NCI-H2196 (cell line): ENCODE results near the gene FICD.
"Not testable (repeated sequence)": the region's sequence is repeated elsewhere in the genome, so short reads cannot be mapped to it uniquely, and the experiment has no call there.

Source experiments
- DNase-seq: peaks from one replicate; lab custom pipeline; 2025; ENCODE audit not compliant: unreplicated experiment; lab: John Stamatoyannopoulos, UW

The FICD gene

DNA sequence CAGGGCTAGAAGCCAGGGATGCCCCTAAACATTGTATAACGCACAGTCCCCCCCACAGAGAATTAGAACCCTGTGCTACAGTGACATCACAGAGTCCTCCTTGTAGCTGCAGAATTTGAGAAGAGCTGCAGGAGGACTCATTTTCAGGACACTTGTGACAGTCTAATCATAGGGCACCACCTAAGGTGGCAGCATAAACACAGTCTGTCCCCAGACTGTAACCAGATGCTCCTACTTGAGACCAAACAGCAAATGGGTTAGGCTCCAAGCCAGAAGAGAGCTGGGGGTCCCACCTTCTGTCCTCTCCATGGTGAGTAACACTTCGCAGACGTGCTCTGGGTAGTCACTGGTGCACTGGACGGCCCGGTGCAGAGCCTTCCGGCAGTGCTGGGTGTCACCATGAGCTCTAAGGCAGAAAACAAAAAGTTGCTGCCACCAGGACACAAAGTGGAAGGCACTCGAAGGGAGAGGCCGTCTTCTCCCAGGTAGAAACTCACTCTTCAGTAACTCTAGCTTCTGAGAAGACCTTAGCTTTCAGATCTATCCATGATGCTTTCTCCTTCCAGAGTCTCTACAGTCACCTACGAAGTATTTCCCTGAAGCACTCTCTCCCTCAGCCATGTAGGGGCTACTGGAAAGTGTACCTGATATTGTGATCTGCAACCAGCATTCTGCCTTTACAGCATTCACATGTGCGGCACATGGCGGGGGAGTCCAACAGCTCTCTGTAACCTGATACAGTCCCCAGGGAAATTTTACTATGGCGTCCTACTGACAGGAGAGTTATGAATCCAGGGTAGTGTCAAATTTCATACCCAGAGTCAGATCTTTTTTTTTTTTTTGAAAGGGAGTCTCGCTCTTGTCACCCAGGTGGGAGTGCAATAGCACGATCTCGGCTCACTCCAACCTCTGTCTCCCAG lies 17.1 kb downstream of the FICD start:
- no peak for DNase-seq

- no peak for DNase-seq
Observed at GRCh38 chr12:108538146-108538545, 23.1 kb downstream of the FICD start.

- DNase-seq: no peak
Observed at GRCh38 chr12:108538616-108539195, 23.6 kb downstream of the FICD start.

DNA sequence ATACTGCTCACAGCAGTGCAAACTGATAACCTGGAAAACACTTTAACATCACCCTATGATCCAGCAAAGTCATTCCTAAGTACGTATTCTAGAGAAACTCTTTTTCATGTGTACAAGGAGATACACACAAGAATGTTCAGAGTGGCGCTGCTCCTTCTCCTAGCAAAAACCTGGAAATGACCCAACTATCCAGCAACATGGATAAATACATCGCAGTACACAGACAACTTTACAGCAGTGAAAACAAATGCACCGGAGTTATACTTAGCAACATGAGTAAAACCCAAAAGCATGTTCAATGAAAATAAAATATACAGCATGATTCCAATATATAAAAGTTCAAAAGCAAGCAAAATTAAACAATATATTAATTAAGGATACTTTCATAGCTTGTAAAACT lies 27.2 kb downstream of the FICD start:
- no peak for DNase-seq

DNA sequence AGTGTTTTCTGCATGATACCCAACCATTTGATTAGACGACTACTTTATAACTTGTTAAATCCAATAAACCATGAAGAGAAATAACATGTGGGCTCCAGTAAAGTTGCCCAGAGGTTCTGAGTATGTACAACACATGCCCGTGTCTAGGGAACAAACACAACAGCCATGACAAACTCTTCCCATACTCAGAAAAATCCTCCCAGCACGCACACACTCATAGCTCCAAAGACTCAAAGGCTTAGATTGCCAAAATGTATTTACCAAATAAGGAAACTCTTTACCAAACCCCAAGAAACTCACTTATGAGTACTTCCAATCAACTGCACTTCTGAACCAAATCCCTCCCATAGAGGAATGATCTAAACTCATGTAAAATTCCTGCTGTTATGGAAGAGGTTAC lies 28.6 kb downstream of the FICD start:
- no peak for DNase-seq

GRCh38 chr12:108547686-108548085 lies 32.6 kb downstream of the FICD start:
- DNase-seq: no peak

DNA sequence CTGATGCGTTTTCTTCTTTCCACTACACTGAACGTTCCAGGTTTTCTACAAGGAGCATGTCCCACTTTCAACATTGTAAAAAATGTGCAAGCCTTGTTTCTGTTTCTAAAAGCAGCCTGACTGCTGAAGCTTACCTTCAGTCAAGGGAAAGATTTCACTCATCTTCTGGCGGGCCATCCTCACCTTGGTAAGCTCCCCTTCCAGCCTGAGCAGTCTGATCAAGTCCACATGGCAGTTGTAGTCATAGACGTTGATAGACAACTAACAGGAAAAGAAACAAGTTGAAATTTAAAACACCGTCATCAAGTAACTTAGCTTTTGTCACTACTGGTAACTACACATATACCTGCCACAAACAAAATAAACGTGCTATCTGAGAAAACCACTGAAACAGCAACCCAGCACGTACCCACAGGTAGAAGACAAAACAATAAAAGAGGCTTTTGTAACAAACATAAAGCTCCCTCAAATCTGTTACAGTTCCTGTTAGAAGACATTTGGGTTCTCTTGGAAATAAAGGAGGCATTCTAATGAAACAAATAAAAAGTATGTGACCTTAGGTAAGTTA lies 34.0 kb downstream of the FICD start:
- no peak for DNase-seq

DNA sequence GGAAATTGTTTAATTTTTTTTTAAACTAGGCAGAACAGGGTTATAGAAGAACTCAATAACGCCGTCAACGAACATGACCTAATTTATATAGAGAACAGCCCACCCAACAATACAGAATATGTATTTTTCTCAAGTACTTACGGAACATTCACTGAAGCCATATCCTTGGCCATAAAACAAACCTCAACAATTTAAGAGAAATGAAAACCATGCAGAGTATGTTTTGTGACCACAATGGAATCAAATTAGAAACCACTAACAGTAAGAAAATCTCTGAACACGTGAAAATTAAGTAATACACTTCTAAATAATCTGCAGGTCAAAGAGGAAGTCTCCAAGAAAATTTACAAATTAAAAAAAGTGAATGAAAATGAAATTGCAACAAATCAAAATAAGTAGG lies 36.5 kb downstream of the FICD start:
- no peak for DNase-seq

- no peak for DNase-seq
Observed at GRCh38 chr12:108553799-108554198, 38.7 kb downstream of the FICD start.

DNA sequence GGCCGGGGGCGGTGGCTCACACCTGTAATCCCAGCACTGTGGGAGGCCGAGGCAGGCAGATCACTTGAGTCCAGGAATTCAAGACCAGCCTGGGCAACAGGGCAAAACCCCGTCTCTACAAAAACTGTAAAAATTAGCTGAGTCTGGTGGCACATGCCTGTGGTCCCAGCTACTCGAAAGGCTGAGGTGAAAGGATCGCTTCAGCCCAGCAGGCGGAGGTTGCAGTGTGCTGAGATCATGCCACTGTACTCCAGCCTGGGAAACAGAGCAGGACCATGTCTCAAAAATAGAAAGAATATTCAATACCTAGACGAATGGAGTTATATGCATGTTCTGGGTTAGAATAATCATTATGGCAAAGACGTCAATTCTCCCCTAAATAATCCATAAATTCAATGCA lies 40.3 kb downstream of the FICD start:
- not testable (repeated sequence) for DNase-seq

DNA sequence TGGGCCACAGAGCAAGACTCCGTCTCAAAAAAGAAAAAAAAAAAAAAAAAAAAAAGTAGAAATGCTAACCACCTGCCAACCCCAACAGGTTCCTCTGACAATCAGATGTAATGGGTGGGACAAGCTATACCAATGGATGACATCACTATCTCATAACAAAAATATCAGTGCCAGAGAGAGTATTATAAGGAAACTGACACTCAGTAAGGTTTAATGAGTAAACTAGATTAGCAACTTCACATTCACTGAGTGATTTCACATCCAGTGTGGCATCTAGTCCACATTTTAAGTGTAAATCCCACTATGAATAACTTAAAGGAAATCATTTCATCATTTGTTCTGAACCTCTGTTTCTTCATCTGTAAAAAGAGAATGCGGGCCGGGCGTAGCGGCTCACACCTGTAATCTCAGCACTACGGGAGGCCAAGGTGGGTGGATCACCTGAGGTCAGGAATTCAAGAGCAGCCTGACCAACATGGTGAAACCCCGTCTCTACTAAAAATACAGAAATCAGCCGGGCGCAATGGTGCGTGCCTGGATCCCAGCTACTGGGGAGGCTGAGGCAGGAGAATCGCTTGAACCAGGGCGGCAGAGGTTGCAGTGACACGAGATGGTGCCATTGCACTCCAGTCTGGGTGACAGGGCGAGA lies 44.1 kb downstream of the FICD start:
- no peak for DNase-seq

GRCh38 chr12:108559748-108560147 lies 44.7 kb downstream of the FICD start:
- no peak for DNase-seq

GRCh38 chr12:108560321-108560721 lies 45.2 kb downstream of the FICD start:
- no peak for DNase-seq

DNA sequence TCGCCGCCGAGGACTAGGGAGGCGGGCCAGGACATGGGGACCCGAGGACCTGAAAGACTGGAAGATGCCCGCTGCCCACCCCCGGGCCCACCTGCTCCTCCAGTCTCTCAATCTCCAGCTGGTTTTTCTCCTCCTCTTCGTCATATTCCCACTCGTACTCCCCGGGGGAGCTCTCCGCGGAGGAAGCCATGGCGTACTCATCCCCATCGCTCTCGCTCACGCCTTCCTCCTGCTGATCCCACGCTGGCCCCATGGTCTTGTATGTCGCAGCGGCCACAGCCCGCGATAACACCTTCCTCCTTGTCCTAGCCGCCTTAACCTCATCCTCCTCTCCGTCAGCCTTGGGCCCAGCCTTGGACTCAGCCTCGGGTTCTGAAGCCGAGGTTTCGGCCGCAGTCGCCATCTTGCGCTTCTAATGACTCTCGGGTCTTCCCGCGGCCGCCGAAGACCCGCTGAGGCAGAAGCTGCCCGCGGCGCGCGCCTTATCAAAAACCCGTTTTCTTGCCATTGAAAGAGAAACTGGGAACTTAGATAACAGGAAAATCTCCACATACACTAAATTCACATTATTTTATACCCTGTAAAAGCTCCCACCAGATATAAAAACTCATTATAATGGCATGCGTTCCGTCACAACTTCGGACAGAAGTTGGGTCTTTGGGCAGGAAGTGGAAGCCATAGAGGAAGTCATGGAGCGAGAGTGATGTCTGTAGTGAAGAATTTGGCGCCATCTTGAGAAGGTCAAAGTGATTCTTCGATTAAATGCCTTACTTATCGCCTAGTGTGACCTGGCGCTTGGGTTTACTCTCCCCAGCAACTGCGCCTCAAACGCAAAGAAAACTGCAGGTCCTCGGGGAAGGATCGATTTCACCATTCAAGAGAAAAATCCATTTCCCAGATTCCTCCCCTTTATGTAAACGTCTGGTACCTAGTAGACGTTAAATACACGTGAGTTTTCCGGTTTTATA lies 46.0 kb downstream of the FICD start, which contains the start of gene SART3:
Gene SART3 (minus strand): TSS at position 422 of the 968 bp plus-strand sequence. CDS start 19 bp downstream, at position 403.
- peak; percentile 90 for DNase-seq

DNA sequence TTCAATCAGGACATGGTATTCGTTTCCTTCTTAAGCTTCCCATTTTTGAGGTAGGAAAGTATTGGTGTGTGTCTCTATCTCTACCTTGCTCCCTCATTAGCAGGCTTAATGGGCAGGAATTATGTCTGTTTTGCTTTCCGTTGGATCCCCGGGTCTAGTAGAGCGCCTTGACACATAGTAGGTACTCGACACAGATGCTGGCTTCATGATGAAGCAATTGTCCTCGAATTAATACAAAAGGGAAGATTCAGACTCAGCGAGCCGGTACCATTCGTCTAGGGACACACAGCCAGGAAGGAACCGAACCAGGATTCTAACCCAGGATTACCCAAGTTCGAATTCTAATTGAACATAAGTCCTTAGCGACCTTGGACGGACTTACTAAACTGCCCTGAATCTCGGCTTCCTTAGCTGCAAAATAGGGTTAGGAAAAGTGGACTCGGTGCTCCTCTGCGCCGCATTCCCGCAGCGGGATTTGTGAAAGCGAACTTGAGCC lies 46.8 kb downstream of the FICD start:
- no peak for DNase-seq

DNA sequence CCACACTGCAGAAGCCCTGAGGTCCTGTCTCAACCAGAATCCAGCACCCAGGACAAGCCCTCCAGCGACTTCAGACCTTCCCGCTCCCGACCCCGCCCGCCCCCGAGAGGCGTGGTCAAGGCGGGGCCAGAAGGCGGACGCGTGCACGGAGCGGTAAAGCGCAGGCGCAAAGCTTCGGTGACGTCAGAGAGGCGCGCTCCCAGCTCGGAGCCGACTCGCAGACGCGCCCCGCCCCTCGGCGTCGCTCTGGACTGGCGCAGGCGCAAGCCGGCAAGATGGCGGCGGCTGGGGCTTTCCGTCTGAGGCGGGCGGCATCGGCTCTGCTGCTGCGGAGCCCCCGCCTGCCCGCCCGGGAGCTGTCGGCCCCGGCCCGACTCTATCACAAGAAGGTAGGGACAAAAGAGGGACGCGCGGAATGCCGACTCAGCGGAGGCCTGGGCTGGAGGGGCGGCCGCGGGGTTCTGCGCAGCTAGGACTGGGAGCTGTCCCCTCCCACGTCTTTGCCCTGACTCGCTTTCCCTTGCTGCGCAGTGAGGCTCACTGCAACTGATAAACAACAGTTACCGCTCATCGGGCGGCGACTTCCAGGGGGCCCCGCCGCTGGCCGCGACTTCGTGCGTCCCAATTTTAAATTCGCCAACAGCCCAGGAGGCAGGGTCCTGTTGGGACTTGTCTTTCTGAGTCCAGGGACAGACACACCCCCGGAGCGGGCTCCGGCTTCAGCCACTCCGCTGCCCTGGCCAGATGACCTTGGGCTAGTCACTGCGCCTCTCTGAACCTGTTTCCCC lies 47.5 kb downstream of the FICD start, which contains the start of gene ISCU:
Gene ISCU (plus strand): TSS at position 249 of the 788 bp plus-strand sequence. CDS start 27 bp downstream, at position 276.
- peak; percentile 98 for DNase-seq

- peak; percentile 86 for DNase-seq
Observed at GRCh38 chr12:108563136-108563803, 48.2 kb downstream of the FICD start.

DNA sequence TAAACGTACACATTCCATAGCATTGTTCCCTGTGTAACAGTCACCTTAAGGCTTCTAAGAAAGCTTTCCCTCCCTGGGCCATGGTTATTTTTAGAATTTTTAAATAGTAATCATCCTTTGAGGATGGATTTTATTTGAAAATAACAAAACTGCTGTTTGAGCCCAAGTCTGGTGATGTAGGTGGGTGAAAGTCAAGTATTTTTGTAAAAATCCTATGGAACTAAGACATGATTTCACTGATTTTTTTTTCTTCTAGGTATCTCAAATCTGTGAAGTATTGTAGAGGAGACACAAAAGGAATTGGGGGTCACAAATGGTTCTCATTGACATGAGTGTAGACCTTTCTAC lies 48.7 kb downstream of the FICD start:
- DNase-seq: no peak

- no peak for DNase-seq
Observed at GRCh38 chr12:108564724-108565123, 49.6 kb downstream of the FICD start.
